Esophagus muscularis mucosa (tissue), 4 donors: ENCODE results near the gene SELENON.

Experiments used
- EP300 ChIP-seq: sonication (generic); formaldehyde crosslinking; IDR thresholded peaks from one replicate; pipeline ENCODE4 v1.6.1; 2017; ENCODE audit warnings: antibody characterized with exemption
- POLR2A ChIP-seq: fragments of 450-650 bp; IDR thresholded peaks from one replicate; pipeline ENCODE4 v1.6.1; 2017; ENCODE audit warnings: antibody characterized with exemption, moderate library complexity, mild to moderate bottlenecking, low read depth
- POLR2AphosphoS5 ChIP-seq, 2 donors: sonication (generic); formaldehyde crosslinking; IDR thresholded peaks; one replicate each; pipeline ENCODE4 v1.6.1; 2017; ENCODE audit warnings: antibody characterized with exemption in 2 of 2
- TF ChIP-seq, protein P1 (sequence below), 3 experiments: fragments of 200-600 bp in 2 of 3; fragments of 450-650 bp in 1 of 3; sonication (generic) in 2 of 3; IDR thresholded peaks; one replicate each; pipeline ENCODE4 v1.5.1; 2017 to 2019; ENCODE audit warnings: antibody characterized with exemption in 3 of 3, mild to moderate bottlenecking in 2 of 3, moderate library complexity in 1 of 3

DNA sequence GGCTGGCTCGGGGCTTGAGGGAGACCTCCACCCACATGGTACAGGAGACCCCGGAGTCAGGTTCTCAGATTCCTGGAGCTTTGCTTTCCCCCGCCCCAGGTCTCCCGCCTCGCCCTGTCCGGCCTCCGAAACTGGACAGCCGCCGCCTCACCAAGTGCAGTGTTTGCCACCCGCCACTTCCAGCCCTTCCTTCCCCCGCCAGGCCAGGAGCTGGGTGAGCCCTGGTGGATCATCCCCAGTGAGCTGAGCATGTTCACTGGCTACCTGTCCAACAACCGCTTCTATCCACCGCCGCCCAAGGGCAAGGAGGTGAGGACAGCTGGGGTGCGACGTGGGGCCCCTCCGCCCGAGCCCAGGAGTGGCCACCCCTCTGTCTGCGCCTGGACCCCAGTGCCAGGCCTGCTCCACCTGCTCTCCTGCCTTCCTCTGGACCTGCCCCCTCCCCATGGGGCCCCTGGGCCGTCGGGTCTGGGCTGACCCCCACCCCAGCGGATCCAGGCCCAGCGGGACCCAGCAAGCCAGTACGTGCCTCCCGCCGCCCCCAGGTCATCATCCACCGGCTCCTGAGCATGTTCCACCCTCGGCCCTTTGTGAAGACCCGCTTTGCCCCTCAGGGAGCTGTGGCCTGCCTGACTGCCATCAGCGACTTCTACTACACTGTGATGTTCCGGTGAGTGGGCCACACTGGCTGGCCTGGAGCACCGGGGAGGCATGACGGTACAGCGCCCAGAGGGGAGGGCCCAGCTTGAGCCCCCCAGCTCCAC is 8.7 kb downstream of the SELENON start:
- no peak for TF ChIP-seq POLR2AphosphoS5 (IDR thresholded peaks at IDR 0.05)
- TF ChIP-seq, protein P1, sequence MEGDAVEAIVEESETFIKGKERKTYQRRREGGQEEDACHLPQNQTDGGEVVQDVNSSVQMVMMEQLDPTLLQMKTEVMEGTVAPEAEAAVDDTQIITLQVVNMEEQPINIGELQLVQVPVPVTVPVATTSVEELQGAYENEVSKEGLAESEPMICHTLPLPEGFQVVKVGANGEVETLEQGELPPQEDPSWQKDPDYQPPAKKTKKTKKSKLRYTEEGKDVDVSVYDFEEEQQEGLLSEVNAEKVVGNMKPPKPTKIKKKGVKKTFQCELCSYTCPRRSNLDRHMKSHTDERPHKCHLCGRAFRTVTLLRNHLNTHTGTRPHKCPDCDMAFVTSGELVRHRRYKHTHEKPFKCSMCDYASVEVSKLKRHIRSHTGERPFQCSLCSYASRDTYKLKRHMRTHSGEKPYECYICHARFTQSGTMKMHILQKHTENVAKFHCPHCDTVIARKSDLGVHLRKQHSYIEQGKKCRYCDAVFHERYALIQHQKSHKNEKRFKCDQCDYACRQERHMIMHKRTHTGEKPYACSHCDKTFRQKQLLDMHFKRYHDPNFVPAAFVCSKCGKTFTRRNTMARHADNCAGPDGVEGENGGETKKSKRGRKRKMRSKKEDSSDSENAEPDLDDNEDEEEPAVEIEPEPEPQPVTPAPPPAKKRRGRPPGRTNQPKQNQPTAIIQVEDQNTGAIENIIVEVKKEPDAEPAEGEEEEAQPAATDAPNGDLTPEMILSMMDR (IDR thresholded peaks at IDR 0.05), result no peak
- TF ChIP-seq POLR2A, result no peak
- no peak for TF ChIP-seq EP300
